ENCODE data around the gene SDF4. TPM values are rescaled to one million over a fixed set of nuclear protein-coding genes. Genes with fewer than 3 reads are reported as not detected.

SDF4 gene
- total RNA-seq, 4 donors from 2014 or later, result 42.6 to 143 (median 87.8) TPM

DNA sequence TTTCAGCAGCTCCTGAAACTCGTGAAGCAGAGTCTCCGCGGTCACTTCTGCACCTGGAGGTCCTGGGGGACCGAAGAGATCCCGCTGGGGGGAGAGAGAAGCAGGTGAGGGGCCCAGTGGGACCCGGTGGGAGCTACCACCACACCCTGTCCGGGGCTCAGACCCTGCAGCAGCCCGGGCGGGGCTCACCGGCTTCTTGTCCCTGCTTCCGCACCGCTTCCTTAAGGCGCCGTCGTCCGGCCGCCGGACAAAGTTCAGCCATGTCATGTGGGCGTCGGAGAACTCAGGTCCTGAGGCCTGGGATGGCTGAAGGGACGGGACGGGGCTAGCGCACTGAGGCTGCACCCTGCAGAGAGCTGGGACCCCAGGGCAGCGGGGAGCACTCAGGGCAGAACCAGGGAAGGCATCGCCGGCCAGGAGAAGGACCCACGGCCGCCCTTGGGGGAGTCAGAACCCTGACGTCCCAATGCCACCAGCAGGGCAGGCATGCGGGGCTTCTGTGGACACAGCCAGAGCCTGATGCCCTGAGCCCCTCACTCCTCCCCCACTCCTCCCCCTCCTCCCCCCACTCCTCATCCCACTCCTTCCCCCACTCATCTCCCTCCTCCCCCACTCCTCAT lies 12.5 kb upstream of the SDF4 start:
- TF ChIP-seq, protein P1, sequence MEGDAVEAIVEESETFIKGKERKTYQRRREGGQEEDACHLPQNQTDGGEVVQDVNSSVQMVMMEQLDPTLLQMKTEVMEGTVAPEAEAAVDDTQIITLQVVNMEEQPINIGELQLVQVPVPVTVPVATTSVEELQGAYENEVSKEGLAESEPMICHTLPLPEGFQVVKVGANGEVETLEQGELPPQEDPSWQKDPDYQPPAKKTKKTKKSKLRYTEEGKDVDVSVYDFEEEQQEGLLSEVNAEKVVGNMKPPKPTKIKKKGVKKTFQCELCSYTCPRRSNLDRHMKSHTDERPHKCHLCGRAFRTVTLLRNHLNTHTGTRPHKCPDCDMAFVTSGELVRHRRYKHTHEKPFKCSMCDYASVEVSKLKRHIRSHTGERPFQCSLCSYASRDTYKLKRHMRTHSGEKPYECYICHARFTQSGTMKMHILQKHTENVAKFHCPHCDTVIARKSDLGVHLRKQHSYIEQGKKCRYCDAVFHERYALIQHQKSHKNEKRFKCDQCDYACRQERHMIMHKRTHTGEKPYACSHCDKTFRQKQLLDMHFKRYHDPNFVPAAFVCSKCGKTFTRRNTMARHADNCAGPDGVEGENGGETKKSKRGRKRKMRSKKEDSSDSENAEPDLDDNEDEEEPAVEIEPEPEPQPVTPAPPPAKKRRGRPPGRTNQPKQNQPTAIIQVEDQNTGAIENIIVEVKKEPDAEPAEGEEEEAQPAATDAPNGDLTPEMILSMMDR (IDR thresholded peaks at IDR 0.05; ENCODE audit: low read depth), result no peak

DNA sequence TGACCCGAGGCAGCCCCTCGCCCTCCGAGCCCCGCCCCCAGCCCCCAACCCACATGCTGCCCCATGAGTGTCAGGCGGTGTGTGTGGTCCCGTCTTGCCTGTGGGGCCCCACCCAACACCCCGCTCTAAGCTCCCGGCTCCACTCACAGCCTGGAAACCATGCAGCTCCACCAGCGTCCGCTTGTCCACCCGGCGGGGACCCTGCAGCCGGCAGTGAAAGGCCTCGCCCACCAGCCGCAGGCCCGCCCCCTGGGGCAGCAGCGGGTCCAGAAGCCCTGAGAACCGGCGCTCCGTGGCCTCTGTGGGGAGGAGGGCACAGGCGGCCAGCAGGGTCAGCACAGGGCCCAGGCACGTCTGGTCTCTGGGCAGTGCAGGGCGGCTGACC lies 12.0 kb upstream of the SDF4 start:
- TF ChIP-seq, protein P1 (IDR thresholded peaks at IDR 0.05; ENCODE audit: low read depth), result no peak

DNA sequence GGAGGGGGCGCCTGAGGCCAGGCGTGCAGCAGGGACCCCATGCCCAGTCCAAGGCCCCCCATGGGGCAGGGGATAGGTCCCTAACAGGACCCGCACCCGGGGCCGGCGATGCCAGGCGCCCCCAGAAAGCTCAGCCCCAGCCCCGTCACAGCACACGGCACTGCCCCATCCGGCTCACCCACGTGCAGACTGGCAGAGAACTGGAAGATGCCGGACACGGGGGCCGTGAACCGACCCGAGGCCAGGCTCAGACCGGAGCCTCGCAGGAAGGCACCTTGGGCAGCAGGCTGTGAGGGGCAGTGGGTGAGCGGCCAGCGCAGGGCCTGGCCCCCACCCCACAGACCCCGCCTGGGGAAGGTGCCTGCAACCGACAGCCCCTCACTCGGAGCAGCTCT lies 11.5 kb upstream of the SDF4 start:
- TF ChIP-seq, protein P1 (IDR thresholded peaks at IDR 0.05; ENCODE audit: low read depth), result no peak

DNA sequence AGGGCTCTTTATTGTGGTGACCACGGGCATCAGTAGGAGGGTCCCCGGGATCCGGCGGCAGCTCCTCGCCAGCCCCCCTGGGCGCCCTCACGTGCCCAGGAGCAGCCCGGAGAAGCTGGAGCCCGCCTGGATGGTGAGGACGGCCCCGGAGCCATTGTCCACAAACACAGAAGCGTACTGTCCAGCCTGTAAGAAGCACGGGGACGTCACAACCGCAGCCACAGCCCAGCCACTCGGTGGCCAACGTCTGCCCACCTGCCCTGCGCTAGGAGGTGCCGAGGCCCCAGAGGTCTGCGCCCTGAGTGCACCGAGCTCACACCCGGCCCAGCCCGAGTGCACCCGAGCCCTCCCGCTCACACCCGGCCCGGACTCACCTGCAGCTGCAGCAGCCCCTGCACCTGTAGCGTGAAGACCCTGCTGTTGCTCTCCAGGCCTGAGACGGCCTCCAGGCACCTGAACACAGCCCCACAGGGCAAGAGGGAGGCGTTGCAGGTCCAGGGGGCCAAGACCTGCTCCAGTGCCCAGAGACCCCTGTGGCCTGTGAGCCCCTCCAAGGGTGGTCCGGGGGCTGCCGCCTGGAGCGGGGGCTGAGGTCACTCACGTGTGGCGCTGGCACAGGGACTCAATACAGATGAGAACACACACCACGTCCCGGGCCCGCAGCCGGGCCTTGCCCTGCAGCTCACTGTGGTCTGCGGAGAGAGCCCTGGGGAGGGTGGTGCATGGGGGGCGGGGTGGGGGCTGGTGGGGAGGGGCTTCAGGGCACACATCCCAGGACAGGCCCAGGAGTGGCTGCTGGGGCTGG lies 10.9 kb upstream of the SDF4 start:
- TF ChIP-seq, protein P1 (IDR thresholded peaks at IDR 0.05; ENCODE audit: low read depth), result no peak

DNA sequence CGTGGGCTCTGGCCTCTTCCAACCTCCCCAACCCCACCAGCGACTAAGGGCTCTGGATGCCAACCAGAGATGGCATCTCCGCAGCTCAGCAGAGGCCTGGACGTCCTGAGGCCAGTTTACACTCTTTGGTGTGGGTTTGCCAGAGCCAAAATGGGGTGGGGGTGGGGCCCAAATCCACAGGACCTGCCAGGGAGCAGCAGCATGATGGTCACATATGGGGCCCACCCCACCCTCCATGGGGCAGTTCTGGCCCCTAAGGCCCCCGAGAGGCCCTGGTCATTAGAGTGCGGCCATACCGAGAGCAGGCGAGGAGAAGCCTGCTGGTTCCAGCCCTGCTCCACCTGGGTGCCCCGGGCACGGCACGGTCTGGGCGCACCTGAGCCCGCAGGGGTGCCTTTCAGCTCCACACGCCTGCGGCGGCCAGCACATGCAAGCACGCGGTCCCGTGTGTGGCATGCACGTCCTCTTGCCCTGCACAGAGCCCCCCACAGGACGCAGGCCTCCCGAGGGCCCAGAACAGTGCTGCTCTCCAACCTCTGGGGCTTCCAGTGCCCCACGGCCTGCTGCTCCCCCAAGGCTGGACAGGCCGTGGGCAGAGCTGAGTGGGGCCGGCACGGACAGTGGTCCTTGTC lies 9.9 kb upstream of the SDF4 start:
- TF ChIP-seq, protein P1 (IDR thresholded peaks at IDR 0.05; ENCODE audit: low read depth), result no peak

DNA sequence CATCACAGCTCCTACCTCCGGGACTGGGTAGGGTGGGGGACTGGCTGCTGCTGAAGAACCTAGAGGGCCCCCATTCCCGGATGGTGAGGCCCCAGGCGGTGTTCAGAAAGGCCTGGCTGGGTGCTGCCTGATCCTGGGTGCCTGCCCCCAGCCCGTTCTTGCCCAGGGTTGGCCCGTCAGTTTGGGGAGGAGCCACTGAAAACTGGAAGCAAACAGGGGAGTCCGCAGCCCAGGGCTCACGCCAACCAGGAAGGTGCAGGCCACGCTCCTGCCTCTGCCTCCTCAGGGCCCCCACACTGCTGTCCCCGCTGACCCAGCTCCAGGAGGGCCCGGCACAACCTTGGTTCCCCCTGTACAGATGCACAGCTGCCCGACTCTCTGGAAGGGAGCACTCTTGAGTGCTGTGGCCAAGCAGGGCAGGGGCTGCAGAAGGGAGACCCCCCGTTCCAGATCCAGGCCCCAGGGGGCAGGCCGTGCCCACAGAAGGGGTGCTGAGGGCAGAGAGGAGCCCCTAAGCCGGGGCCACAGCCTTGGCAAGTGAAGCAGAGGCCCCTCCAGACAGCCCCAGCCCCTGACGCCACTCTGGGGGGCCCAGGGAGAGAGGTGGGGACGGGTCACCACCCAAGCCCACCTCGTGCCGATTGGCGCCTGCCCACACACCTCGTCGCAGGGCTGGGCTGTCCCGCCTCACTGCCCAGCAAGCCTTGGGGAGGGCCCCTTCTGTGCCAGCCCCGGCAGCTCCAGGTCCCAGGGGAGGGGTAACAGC lies 9.2 kb upstream of the SDF4 start:
- TF ChIP-seq, protein P1 (IDR thresholded peaks at IDR 0.05; ENCODE audit: low read depth), result no peak
